Activated CD8-positive, alpha-beta memory T cell treated with anti-CD3 and anti-CD28 coated beads for 36 hours (primary cell): ENCODE data around the gene STMN3. TPM values are rescaled to one million over a fixed set of nuclear protein-coding genes. Genes with fewer than 3 reads are reported as not detected.
"Not testable (repeated sequence)": the region's sequence is repeated elsewhere in the genome, so short reads cannot be mapped to it uniquely, and the experiment has no call there.

Experiments used
- CTCF ChIA-PET: fragments of 350-600 bp; sonication (Branson Sonifier 250); formaldehyde crosslinking; loops from one replicate; lab custom pipeline; 2021; ENCODE audit warnings: antibody characterized with exemption; lab: Charles Lee
- POLR2A ChIA-PET: fragments of 350-600 bp; sonication (Branson Sonifier 250); formaldehyde crosslinking; loops from one replicate; lab custom pipeline; 2021; ENCODE audit warnings: antibody characterized with exemption; lab: Charles Lee
- total RNA-seq, 2 experiments: library from RNA; stranded (reverse); gene quantifications; one replicate each; pipeline ENCODE4 v1.2.3, GENCODE V29; 2021

STMN3 gene
- total RNA-seq, 2 experiments from 2014 or later, result 14.5 to 16.2 TPM

- CTCF ChIA-PET, result no interaction called here
- POLR2A ChIA-PET, result no interaction called here
These were observed 8.0 kb downstream of the STMN3 start for GRCh38 chr20:63645218-63645617.

- CTCF ChIA-PET, result interaction anchor here (1.6 kb wide), 1 partner anchor 220 kb away, joined by 3 read pairs; no protein-coding TSS in a partner anchor
- POLR2A ChIA-PET, result no interaction called here
These were observed 9.3 kb downstream of the STMN3 start for GRCh38 chr20:63643946-63644345.

GRCh38 chr20:63643499-63643898 lies 9.7 kb downstream of the STMN3 start:
- POLR2A ChIA-PET, result no interaction called here
- CTCF ChIA-PET, result interaction anchor here (1.6 to 2.8 kb wide), 2 partner anchors 105 to 221 kb away, joined by 3 to 14 read pairs; partner anchors contain the start of gene PTK6

- POLR2A ChIA-PET, result interaction anchor here (1.1 to 2.0 kb wide), 4 partner anchors 10 to 20 kb away, joined by 3 to 10 read pairs (median 8); partner anchors contain the start of gene RTEL1
- CTCF ChIA-PET, result interaction anchor here (1.3 to 2.8 kb wide), 5 partner anchors 10 to 221 kb away, joined by 3 to 14 read pairs (median 4); partner anchors contain the start of genes PTK6, RTEL1 and STMN3
These were observed 10.5 kb downstream of the STMN3 start for GRCh38 chr20:63642527-63643247.

GRCh38 chr20:63641792-63642523 lies 11.3 kb downstream of the STMN3 start:
- ChIA-PET POLR2A (interaction anchor here (0.6 to 2.0 kb wide), 8 partner anchors 10 to 123 kb away, joined by 3 to 13 read pairs (median 6); partner anchors contain the start of genes GMEB2 and RTEL1), CTCF (interaction anchor here (0.6 to 2.8 kb wide), 7 partner anchors 11 to 438 kb away, joined by 3 to 14 read pairs (median 3); partner anchors contain the start of genes OPRL1, PTK6, RGS19 and RTEL1)

GRCh38 chr20:63641146-63641791 lies 12.0 kb downstream of the STMN3 start:
- POLR2A ChIA-PET, result interaction anchor here (0.6 to 2.0 kb wide), 10 partner anchors 10 to 261 kb away, joined by 3 to 13 read pairs (median 6); partner anchors contain the start of genes GMEB2 and RTEL1
- CTCF ChIA-PET, result interaction anchor here (0.6 to 2.8 kb wide), 8 partner anchors 12 to 438 kb away, joined by 3 to 14 read pairs (median 3); partner anchors contain the start of genes GMEB2, OPRL1, PTK6 and RGS19

GRCh38 chr20:63640686-63641085 lies 12.5 kb downstream of the STMN3 start:
- ChIA-PET POLR2A (interaction anchor here (1.5 to 1.8 kb wide), 2 partner anchors 9 to 13 kb away, joined by 9 to 13 read pairs; partner anchors contain the start of gene GMEB2), CTCF (interaction anchor here (1.0 kb wide), 1 partner anchor 13 kb away, joined by 3 read pairs; the partner anchor contains the start of gene GMEB2)

GRCh38 chr20:63640086-63640485 lies 13.1 kb downstream of the STMN3 start:
- ChIA-PET POLR2A (interaction anchor here (3.3 kb wide), 1 partner anchor 13 kb away, joined by 12 read pairs; the partner anchor contains the start of gene GMEB2), CTCF (no interaction called here)

- ChIA-PET CTCF (no interaction called here), POLR2A (interaction anchor here (0.7 to 3.3 kb wide), 2 partner anchors 12 to 36 kb away, joined by 3 to 12 read pairs; partner anchors contain the start of gene GMEB2)
These were observed 13.9 kb downstream of the STMN3 start for GRCh38 chr20:63639093-63639975.

GRCh38 chr20:63636752-63637628 lies 16.2 kb downstream of the STMN3 start:
- POLR2A ChIA-PET, result interaction anchor here (3.3 kb wide), 1 partner anchor 10 kb away, joined by 12 read pairs; the partner anchor contains the start of gene GMEB2
- CTCF ChIA-PET, result interaction anchor here (0.9 kb wide), 1 partner anchor 37 kb away, joined by 4 read pairs; no protein-coding TSS in a partner anchor

GRCh38 chr20:63635431-63636141 lies 17.6 kb downstream of the STMN3 start:
- POLR2A ChIA-PET, result interaction anchor here (0.6 to 1.9 kb wide), 2 partner anchors 9 to 71 kb away, joined by 4 to 8 read pairs; partner anchors contain the start of gene GMEB2
- CTCF ChIA-PET, result interaction anchor here (0.9 kb wide), 2 partner anchors 11 to 36 kb away, joined by 3 to 4 read pairs; no protein-coding TSS in a partner anchor

- POLR2A ChIA-PET, result interaction anchor here (0.6 to 0.7 kb wide), 3 partner anchors 36 to 83 kb away, joined by 3 to 4 read pairs (median 4); no protein-coding TSS in a partner anchor
- CTCF ChIA-PET, result no interaction called here
These were observed 19.5 kb downstream of the STMN3 start for GRCh38 chr20:63633732-63634131.

- POLR2A ChIA-PET, result interaction anchor here (2.1 kb wide), 1 partner anchor 10 kb away, joined by 9 read pairs; no protein-coding TSS in a partner anchor
- CTCF ChIA-PET, result not testable (repeated sequence)
These were observed 21.8 kb downstream of the STMN3 start for GRCh38 chr20:63631426-63631825.

GRCh38 chr20:63630956-63631355 lies 22.3 kb downstream of the STMN3 start:
- POLR2A ChIA-PET, result interaction anchor here (2.1 kb wide), 1 partner anchor 11 kb away, joined by 9 read pairs; no protein-coding TSS in a partner anchor

GRCh38 chr20:63628246-63628975 lies 24.8 kb downstream of the STMN3 start:
- CTCF ChIA-PET, result interaction anchor here (0.6 to 1.7 kb wide), 2 partner anchors 91 to 233 kb away, joined by 3 to 8 read pairs; partner anchors contain the start of genes ABHD16B and PTK6
- POLR2A ChIA-PET, result interaction anchor here (0.6 to 1.9 kb wide), 5 partner anchors 10 to 112 kb away, joined by 3 to 13 read pairs (median 8); no protein-coding TSS in a partner anchor

More at GRCh38 chr20:63630956-63631355, 22.3 kb downstream of the STMN3 start:
- CTCF ChIA-PET, result not testable (repeated sequence)
